Suprapubic skin (tissue), 4 donors: ENCODE data around the gene KCNH5.

Experiments
- EP300 ChIP-seq: sonication (generic); formaldehyde crosslinking; IDR thresholded peaks from one replicate; pipeline ENCODE4 v1.6.1; 2017; ENCODE audit warnings: antibody characterized with exemption
- POLR2A ChIP-seq, 2 donors: fragments of 450-650 bp; IDR thresholded peaks; one replicate each; pipeline ENCODE4 v1.6.1; 2017; ENCODE audit warnings: antibody characterized with exemption in 2 of 2, mild to moderate bottlenecking in 2 of 2, moderate library complexity in 2 of 2
- POLR2AphosphoS5 ChIP-seq, 3 donors: sonication (generic); formaldehyde crosslinking; IDR thresholded peaks; one replicate each; pipeline ENCODE4 v1.6.1; 2017; ENCODE audit warnings: antibody characterized with exemption in 3 of 3
- TF ChIP-seq, protein P1 (sequence below), 2 donors: fragments of 200-600 bp in 1 of 2; fragments of 450-650 bp in 1 of 2; sonication (generic) in 1 of 2; IDR thresholded peaks; one replicate each; pipeline ENCODE4 v1.5.1; 2016 to 2019; ENCODE audit warnings: antibody characterized with exemption in 2 of 2, mild to moderate bottlenecking in 1 of 2, moderate library complexity in 1 of 2

DNA sequence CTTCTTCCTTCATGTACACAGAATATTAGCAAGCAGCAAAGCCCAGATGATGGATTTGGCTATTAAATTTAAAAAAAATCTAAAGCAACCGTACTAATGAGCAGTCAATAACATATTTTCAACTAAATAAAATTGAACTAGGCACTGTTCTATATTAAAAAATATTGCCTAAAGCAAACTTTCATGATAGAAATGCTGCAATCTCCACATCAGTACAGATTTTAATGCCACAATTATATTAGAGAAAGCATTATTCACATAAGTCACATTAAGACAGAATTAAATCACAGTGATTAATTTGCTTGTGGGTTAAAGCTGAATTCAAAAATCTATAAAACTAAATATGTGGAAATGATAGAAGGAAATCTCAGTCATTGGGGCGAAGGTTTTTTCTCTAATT, 200.7 kb downstream of the KCNH5 start:
- TF ChIP-seq, protein P1, sequence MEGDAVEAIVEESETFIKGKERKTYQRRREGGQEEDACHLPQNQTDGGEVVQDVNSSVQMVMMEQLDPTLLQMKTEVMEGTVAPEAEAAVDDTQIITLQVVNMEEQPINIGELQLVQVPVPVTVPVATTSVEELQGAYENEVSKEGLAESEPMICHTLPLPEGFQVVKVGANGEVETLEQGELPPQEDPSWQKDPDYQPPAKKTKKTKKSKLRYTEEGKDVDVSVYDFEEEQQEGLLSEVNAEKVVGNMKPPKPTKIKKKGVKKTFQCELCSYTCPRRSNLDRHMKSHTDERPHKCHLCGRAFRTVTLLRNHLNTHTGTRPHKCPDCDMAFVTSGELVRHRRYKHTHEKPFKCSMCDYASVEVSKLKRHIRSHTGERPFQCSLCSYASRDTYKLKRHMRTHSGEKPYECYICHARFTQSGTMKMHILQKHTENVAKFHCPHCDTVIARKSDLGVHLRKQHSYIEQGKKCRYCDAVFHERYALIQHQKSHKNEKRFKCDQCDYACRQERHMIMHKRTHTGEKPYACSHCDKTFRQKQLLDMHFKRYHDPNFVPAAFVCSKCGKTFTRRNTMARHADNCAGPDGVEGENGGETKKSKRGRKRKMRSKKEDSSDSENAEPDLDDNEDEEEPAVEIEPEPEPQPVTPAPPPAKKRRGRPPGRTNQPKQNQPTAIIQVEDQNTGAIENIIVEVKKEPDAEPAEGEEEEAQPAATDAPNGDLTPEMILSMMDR (IDR thresholded peaks at IDR 0.05): no peak
- TF ChIP-seq POLR2A (IDR thresholded peaks at IDR 0.05): no peak
- TF ChIP-seq EP300: no peak
- no peak for TF ChIP-seq POLR2AphosphoS5 (IDR thresholded peaks at IDR 0.05)
